Measurements from ENCODE around the gene ZNF217. TPM values are rescaled to one million over a fixed set of nuclear protein-coding genes. Genes with fewer than 3 reads are reported as not detected.

Gene ZNF217
- total and polyA plus RNA-seq, 9 of the 15 experiments (the other 6 are each of a cell fraction or from before 2014, with no cell fraction given): 3.0 to 41.8 (median 16.8) TPM

- TF ChIP-seq ATF3 (IDR thresholded peaks at IDR 0.05): peak; percentile 54
- TF ChIP-seq ATF3 (CRISPR knock-in tag; conservative IDR thresholded peaks at IDR 0.05): no peak
- TF ChIP-seq BRF1 (IDR thresholded peaks at IDR 0.05; ENCODE audit: borderline replicate concordance, extremely low read depth, insufficient read length): no peak
- no peak for TF ChIP-seq MXI1 (IDR thresholded peaks at IDR 0.05; ENCODE audit: low read depth, low read length)
- TF ChIP-seq POLR2AphosphoS2 (IDR thresholded peaks at IDR 0.05; ENCODE audit: low read length): no peak
- TF ChIP-seq E2F8 (IDR thresholded peaks at IDR 0.05; ENCODE audit: low read depth, partially characterized antibody): no peak
- TF ChIP-seq FOSL1 (tag; conservative IDR thresholded peaks at IDR 0.05): no peak
- TF ChIP-seq ZNF696 (CRISPR knock-in tag; conservative IDR thresholded peaks at IDR 0.05): no peak
- no peak for TF ChIP-seq KAT2B (IDR thresholded peaks at IDR 0.05; ENCODE audit: low read depth, low read length)
- no peak for TF ChIP-seq ZNF280A (IDR thresholded peaks at IDR 0.05; ENCODE audit: low read depth, partially characterized antibody)
- TF ChIP-seq RCOR1 (IDR thresholded peaks at IDR 0.05; ENCODE audit: borderline replicate concordance in 1 of 2, low read depth in 2 of 2, low read length in 2 of 2): no peak
- no peak for TF ChIP-seq XRCC5 (IDR thresholded peaks at IDR 0.05; ENCODE audit: low read depth, low read length)
Measured at GRCh38 chr20:53524589-53525312, 68.9 kb downstream of the ZNF217 start (continued).
